Neuronal stem cell (in vitro differentiated cells): Measurements from ENCODE around the gene AMY2B. TPM values are rescaled to one million over a fixed set of nuclear protein-coding genes. Genes with fewer than 3 reads are reported as not detected.
A peak's percentile ranks its signal among the peaks of the same experiment; 100 is the strongest.
"Not testable (repeated sequence)": the region's sequence is repeated elsewhere in the genome, so short reads cannot be mapped to it uniquely, and the experiment has no call there.

Source experiments
- DNase-seq: peaks from one replicate; pipeline ENCODE4 v3.0.0-alpha.2; 2013; ENCODE audit warnings: low spot score
- H2AFZ ChIP-seq: one replicate; pipeline ENCODE4 v1.6.1; 2013; ENCODE audit warnings: mild to moderate bottlenecking, low read length, inconsistent platforms
- H2AK5ac ChIP-seq: 2 replicates; pipeline ENCODE4 v1.6.1; 2013; ENCODE audit warnings: low read depth, mild to moderate bottlenecking, inconsistent platforms, low read length, moderate library complexity, mixed read lengths
- H2BK120ac ChIP-seq: 2 replicates; pipeline ENCODE4 v1.6.1; 2013; ENCODE audit warnings: low read depth, mild to moderate bottlenecking, inconsistent platforms, low read length, moderate library complexity, mixed read lengths
- H2BK12ac ChIP-seq: one replicate; pipeline ENCODE4 v1.6.1; 2013; ENCODE audit warnings: low read length, inconsistent platforms
- H2BK15ac ChIP-seq: 2 replicates; pipeline ENCODE4 v1.6.1; 2013; ENCODE audit warnings: mild to moderate bottlenecking, low read length, inconsistent platforms, mixed read lengths
- H2BK5ac ChIP-seq: one replicate; pipeline ENCODE4 v1.6.1; 2013; ENCODE audit warnings: inconsistent platforms, mild to moderate bottlenecking, low read length, moderate library complexity
- H3K14ac ChIP-seq: one replicate; pipeline ENCODE4 v1.6.1; 2013; ENCODE audit warnings: low read length, inconsistent platforms
- H3K18ac ChIP-seq: 2 replicates; pipeline ENCODE4 v1.6.1; 2013; ENCODE audit warnings: low read length, inconsistent platforms
- H3K23ac ChIP-seq: 2 replicates; pipeline ENCODE4 v1.6.1; 2013; ENCODE audit warnings: low read depth, mild to moderate bottlenecking, mixed read lengths, low read length, inconsistent platforms; ENCODE audit not compliant: poor library complexity
- H3K27ac ChIP-seq: replicated peaks from 3 replicates; pipeline ENCODE4 v1.5.1; 2013; ENCODE audit warnings: low read length, inconsistent platforms
- H3K27me3 ChIP-seq, 3 experiments: 2 replicates each; pipeline ENCODE4 v1.6.1; 2013; ENCODE audit warnings: low read length in 3 of 3, mild to moderate bottlenecking in 2 of 3, inconsistent platforms in 1 of 3, low read depth in 1 of 3, mixed read lengths in 1 of 3, moderate library complexity in 1 of 3; ENCODE audit not compliant: control insufficient read depth in 3 of 3, insufficient read depth in 3 of 3
- H3K36me3 ChIP-seq, 2 donors: replicated peaks in 1 of 2; 2 replicates each; pipeline ENCODE4 v1.6.1; 2013; ENCODE audit warnings: low read length in 2 of 2; ENCODE audit not compliant: control insufficient read depth in 2 of 2, insufficient read depth in 2 of 2
- H3K4ac ChIP-seq: 2 replicates; pipeline ENCODE4 v1.6.1; 2013; ENCODE audit warnings: inconsistent platforms, mild to moderate bottlenecking, low read length, moderate library complexity
- H3K4me1 ChIP-seq, 2 donors: 1 replicate in 1 of 2; 2 replicates in 1 of 2; pipeline ENCODE4 v1.6.1; 2013; ENCODE audit warnings: low read length in 2 of 2, low read depth in 1 of 2; ENCODE audit not compliant: control insufficient read depth in 2 of 2, insufficient read depth in 1 of 2
- H3K4me2 ChIP-seq: one replicate; pipeline ENCODE4 v1.6.1; 2013; ENCODE audit warnings: mild to moderate bottlenecking, low read length, inconsistent platforms; ENCODE audit not compliant: insufficient read depth, poor library complexity, severe bottlenecking
- H3K4me3 ChIP-seq, 2 donors: 2 replicates each; pipeline ENCODE4 v1.5.1; 2013; ENCODE audit warnings: low read length in 2 of 2, mild to moderate bottlenecking in 2 of 2, inconsistent platforms in 1 of 2, moderate library complexity in 1 of 2
- H3K79me1 ChIP-seq: one replicate; pipeline ENCODE4 v1.6.1; 2013; ENCODE audit warnings: low read depth, mild to moderate bottlenecking, inconsistent platforms, low read length, moderate library complexity
- H3K9ac ChIP-seq: one replicate; pipeline ENCODE4 v1.6.1; 2013; ENCODE audit warnings: mild to moderate bottlenecking, low read depth, low read length, inconsistent platforms; ENCODE audit not compliant: poor library complexity
- H3K9me3 ChIP-seq, 2 donors: replicated peaks in 1 of 2; 2 replicates each; pipeline versions ENCODE3 to v1.6.1; 2013; ENCODE audit warnings: low read length in 2 of 2, mild to moderate bottlenecking in 2 of 2, inconsistent platforms in 1 of 2, low read depth in 1 of 2, mixed read lengths in 1 of 2, moderate library complexity in 1 of 2; ENCODE audit not compliant: control insufficient read depth in 2 of 2, insufficient read depth in 1 of 2
- H4K8ac ChIP-seq: one replicate; pipeline ENCODE4 v1.6.1; 2013; ENCODE audit warnings: low read depth, mild to moderate bottlenecking, inconsistent platforms, low read length, moderate library complexity
- H4K91ac ChIP-seq: one replicate; pipeline ENCODE4 v1.6.1; 2013; ENCODE audit warnings: low read length, low read depth, mild to moderate bottlenecking, inconsistent platforms; ENCODE audit not compliant: poor library complexity
- WGBS, 2 donors: extraction: QIAGEN DNeasy Blood & Tissue Kit; methylation state at CpG; one replicate each; pipeline ENCODE4 v1.1.7; 2013; ENCODE audit warnings: missing lambda C conversion rate in 2 of 2, mixed read lengths in 1 of 2; ENCODE audit not compliant: insufficient read length in 2 of 2, insufficient replicate concordance in 1 of 2; ENCODE audit errors: extremely low coverage in 2 of 2; 5-methylcytosine and 5-hydroxymethylcytosine counted together
- polyA plus RNA-seq, 2 experiments: library from polyadenylated mRNA; stranded (reverse); fragments of 200-250 nt; gene quantifications; one replicate each; pipeline ENCODE4 v1.2.3, GENCODE V29; 2013

Gene AMY2B
- polyA plus RNA-seq (2013, experiment 1 of 2), result 2.5 TPM
- 2.8 TPM for polyA plus RNA-seq (2013, experiment 2 of 2)

GRCh38 chr1:103571289-103571688, at the start of gene AMY2B:
Gene AMY2B (plus strand): TSS chr1:103571589. CDS start chr1:103571603, 14 bp downstream.
- H3K9me3 ChIP-seq, H3K4me3 ChIP-seq, H4K8ac ChIP-seq, H2BK12ac ChIP-seq, H2AFZ ChIP-seq, H3K27ac ChIP-seq, H2BK120ac ChIP-seq, H3K4me1 ChIP-seq, H3K27me3 ChIP-seq, H2BK15ac ChIP-seq, H3K4ac ChIP-seq, H2BK5ac ChIP-seq, H3K79me1 ChIP-seq, H3K14ac ChIP-seq, H3K36me3 ChIP-seq, H3K9ac ChIP-seq, H2AK5ac ChIP-seq, H3K18ac ChIP-seq, H3K23ac ChIP-seq, H3K4me2 ChIP-seq, DNase-seq, H4K91ac ChIP-seq: not testable (repeated sequence)
- no CpG with 5 or more reads among the region's 2 CpGs for WGBS, 2 donors

- Histone ChIP-seq H3K23ac (no peak overlapping the region), H3K36me3 (peaks cover 0 to 8% of the 10 kb centered on the region in 2 donors), H2BK12ac (no peak overlapping the region), H3K4ac (no peak overlapping the region), H2BK120ac (no peak overlapping the region), H3K9ac (no peak overlapping the region), H3K18ac (no peak overlapping the region), H2AK5ac (no peak overlapping the region), H3K4me2 (no peak overlapping the region), H2BK5ac (no peak overlapping the region), H3K4me1 (no peaks in the 10 kb centered on the region), H4K8ac (no peak overlapping the region), H4K91ac (no peak overlapping the region), H2BK15ac (no peak overlapping the region), H3K27me3 (no peaks in the 10 kb centered on the region), H3K4me3 (no peak overlapping the region), H3K27ac (no peak overlapping the region), H3K14ac (no peak overlapping the region), H3K79me1 (no peaks in the 10 kb centered on the region), H3K9me3 (peaks cover 0 to 8% of the 10 kb centered on the region in 2 donors), H2AFZ (no peak overlapping the region)
- whole genome bisulfite sequencing, 2 donors, result no CpG with 5 or more reads among the region's 3 CpGs
- DNase-seq, result no peak
Observed at GRCh38 chr1:103523346-103523745, 48.0 kb upstream of the AMY2B start.

- Histone ChIP-seq H2BK12ac (no peak overlapping the region), H2BK15ac (no peak overlapping the region), H3K23ac (no peak overlapping the region), H3K27ac (no peak overlapping the region), H4K8ac (no peak overlapping the region), H2AK5ac (no peak overlapping the region), H3K79me1 (no peaks in the 10 kb centered on the region), H3K9me3 (peaks cover 0 to 8% of the 10 kb centered on the region in 2 donors), H2BK5ac (no peak overlapping the region), H3K18ac (no peak overlapping the region), H3K4me2 (peak overlapping the region; percentile 43), H2BK120ac (no peak overlapping the region), H3K4me3 (peak overlapping the region; percentile 45 to 61), H3K9ac (no peak overlapping the region), H2AFZ (peak overlapping the region; percentile 72), H3K27me3 (no peaks in the 10 kb centered on the region), H3K4me1 (peaks cover 0 to 2% of the 10 kb centered on the region in 2 donors), H3K36me3 (peaks cover 1 to 25% of the 10 kb centered on the region in 2 donors), H3K14ac (no peak overlapping the region), H3K4ac (no peak overlapping the region), H4K91ac (no peak overlapping the region)
- WGBS, 2 donors, result no CpG with 5 or more reads among the region's 34 CpGs
- peak; percentile 40 for DNase-seq
Observed at GRCh38 chr1:103525114-103525606, 46.2 kb upstream of the AMY2B start.

GRCh38 chr1:103525607-103526507, 45.5 kb upstream of the AMY2B start, which contains the start of gene RNPC3:
Gene RNPC3 (plus strand): TSS chr1:103525699. CDS start chr1:103526071, 372 bp downstream.
- H3K9me3 ChIP-seq, result peaks cover 0 to 8% of the 10 kb centered on the region in 2 donors
- H3K9ac ChIP-seq, result peak within 1 kb of the TSS; percentile 46
- peaks cover 1 to 32% of the 10 kb centered on the region in 2 donors for H3K36me3 ChIP-seq
- H3K79me1 ChIP-seq, result no peaks in the 10 kb centered on the region
- H3K4me3 ChIP-seq, result peak within 1 kb of the TSS; percentile 74 to 95
- H2BK15ac ChIP-seq, result no peak within 1 kb of the TSS
- peak within 1 kb of the TSS; percentile 39 for H3K18ac ChIP-seq
- H2AK5ac ChIP-seq, result no peak within 1 kb of the TSS
- H2BK120ac ChIP-seq, result no peak within 1 kb of the TSS
- no peak within 1 kb of the TSS for H3K23ac ChIP-seq
- peak; percentile 85 for DNase-seq
- peak within 1 kb of the TSS; percentile 92 for H3K27ac ChIP-seq
- no peak within 1 kb of the TSS for H3K4ac ChIP-seq
- H2BK12ac ChIP-seq, result no peak within 1 kb of the TSS
- H4K8ac ChIP-seq, result no peak within 1 kb of the TSS
- H3K4me1 ChIP-seq, result peaks cover 0 to 2% of the 10 kb centered on the region in 2 donors
- no CpG with 5 or more reads among the region's 62 CpGs for WGBS, 2 donors
- H2AFZ ChIP-seq, result peak within 1 kb of the TSS; percentile 90
- no peak within 1 kb of the TSS for H3K14ac ChIP-seq
- H3K27me3 ChIP-seq, result no peaks in the 10 kb centered on the region
- peak within 1 kb of the TSS; percentile 49 for H3K4me2 ChIP-seq
- H4K91ac ChIP-seq, result no peak within 1 kb of the TSS
- no peak within 1 kb of the TSS for H2BK5ac ChIP-seq
